Measurements from ENCODE around the gene TGM5.

GRCh38 chr15:43276563-43277200 lies 10.0 kb upstream of the TGM5 start:
- TF ChIP-seq, protein P1, sequence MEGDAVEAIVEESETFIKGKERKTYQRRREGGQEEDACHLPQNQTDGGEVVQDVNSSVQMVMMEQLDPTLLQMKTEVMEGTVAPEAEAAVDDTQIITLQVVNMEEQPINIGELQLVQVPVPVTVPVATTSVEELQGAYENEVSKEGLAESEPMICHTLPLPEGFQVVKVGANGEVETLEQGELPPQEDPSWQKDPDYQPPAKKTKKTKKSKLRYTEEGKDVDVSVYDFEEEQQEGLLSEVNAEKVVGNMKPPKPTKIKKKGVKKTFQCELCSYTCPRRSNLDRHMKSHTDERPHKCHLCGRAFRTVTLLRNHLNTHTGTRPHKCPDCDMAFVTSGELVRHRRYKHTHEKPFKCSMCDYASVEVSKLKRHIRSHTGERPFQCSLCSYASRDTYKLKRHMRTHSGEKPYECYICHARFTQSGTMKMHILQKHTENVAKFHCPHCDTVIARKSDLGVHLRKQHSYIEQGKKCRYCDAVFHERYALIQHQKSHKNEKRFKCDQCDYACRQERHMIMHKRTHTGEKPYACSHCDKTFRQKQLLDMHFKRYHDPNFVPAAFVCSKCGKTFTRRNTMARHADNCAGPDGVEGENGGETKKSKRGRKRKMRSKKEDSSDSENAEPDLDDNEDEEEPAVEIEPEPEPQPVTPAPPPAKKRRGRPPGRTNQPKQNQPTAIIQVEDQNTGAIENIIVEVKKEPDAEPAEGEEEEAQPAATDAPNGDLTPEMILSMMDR (IDR thresholded peaks at IDR 0.05; ENCODE audit: low read depth, low read length) = no peak
- no peak for TF ChIP-seq POLR2A (IDR thresholded peaks at IDR 0.05; ENCODE audit: extremely low read depth, insufficient read length)
- no peak for TF ChIP-seq MYC (IDR thresholded peaks at IDR 0.05; ENCODE audit: low read depth, low read length)
